Measurements from ENCODE around the gene GTF3C2.

GTF3C2 gene

DNA sequence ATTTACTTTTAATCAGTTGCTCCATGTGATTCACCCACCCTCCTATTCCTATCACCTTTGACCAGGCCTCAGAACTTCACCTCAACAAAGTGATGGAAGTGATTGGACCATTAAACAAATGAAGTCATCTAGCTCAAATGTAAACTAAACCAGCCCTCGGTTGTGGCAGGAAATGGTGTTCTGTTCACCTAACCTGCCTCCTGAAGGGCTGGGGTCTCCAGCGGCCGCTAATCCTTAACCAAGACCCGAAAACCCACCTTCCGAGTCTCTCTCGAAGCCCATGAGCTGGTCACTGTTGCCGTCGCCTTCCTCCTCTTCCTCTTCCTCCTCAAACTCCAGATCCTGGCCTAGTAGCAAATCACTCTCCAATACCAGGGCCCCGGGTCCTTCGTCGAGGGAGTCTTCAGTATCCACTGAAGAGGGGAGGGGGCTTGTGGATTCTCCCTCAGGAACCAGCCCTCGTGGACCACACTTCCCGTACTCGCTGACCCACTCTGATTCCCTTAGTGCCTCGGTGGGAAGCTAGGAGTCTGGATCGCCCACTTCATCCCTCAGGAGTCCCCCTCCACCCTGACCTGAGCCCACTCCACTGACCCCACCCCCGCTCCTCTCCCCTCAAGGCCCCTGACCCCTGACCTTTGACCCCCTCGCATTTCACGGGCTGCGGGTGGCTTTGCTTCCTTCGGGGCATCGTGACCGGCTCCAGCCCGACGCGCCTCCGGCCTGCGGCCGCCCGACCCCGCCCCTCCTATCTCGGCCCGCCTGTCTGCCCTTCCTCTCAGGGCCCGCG lies 23.5 kb upstream of the GTF3C2 start:
- H3K4me3 ChIP-seq (IDR thresholded peaks at IDR 0.05; ENCODE audit: insufficient read depth, low read depth, low read length) = no peak overlapping the region
- peaks cover 16% of the 10 kb centered on the region; the same call in 1 of the 2 replicates for H3K36me3 ChIP-seq (ENCODE audit: insufficient read depth)
- peak overlapping the region; percentile 31 for H3K4me2 ChIP-seq
- H3K27me3 ChIP-seq (ENCODE audit: insufficient read depth, low read depth) = no peaks in the 10 kb centered on the region
- no peaks in the 10 kb centered on the region for H3K79me2 ChIP-seq (ENCODE audit: insufficient read depth, low read depth)
- H4K20me1 ChIP-seq (ENCODE audit: insufficient read depth) = no peaks in the 10 kb centered on the region
- no peak overlapping the region for H2AFZ ChIP-seq (ENCODE audit: low read depth)
- no peaks in the 10 kb centered on the region for H3K4me1 ChIP-seq (ENCODE audit: low read depth, poor library complexity, severe bottlenecking)
- no peak overlapping the region; the same call in 1 of the 2 replicates for H3K9ac ChIP-seq
- TF ChIP-seq, protein P1, sequence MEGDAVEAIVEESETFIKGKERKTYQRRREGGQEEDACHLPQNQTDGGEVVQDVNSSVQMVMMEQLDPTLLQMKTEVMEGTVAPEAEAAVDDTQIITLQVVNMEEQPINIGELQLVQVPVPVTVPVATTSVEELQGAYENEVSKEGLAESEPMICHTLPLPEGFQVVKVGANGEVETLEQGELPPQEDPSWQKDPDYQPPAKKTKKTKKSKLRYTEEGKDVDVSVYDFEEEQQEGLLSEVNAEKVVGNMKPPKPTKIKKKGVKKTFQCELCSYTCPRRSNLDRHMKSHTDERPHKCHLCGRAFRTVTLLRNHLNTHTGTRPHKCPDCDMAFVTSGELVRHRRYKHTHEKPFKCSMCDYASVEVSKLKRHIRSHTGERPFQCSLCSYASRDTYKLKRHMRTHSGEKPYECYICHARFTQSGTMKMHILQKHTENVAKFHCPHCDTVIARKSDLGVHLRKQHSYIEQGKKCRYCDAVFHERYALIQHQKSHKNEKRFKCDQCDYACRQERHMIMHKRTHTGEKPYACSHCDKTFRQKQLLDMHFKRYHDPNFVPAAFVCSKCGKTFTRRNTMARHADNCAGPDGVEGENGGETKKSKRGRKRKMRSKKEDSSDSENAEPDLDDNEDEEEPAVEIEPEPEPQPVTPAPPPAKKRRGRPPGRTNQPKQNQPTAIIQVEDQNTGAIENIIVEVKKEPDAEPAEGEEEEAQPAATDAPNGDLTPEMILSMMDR (conservative IDR thresholded peaks at IDR 0.05; ENCODE audit: low read depth, low read length) = no peak
- no peak overlapping the region for H3K27ac ChIP-seq

DNA sequence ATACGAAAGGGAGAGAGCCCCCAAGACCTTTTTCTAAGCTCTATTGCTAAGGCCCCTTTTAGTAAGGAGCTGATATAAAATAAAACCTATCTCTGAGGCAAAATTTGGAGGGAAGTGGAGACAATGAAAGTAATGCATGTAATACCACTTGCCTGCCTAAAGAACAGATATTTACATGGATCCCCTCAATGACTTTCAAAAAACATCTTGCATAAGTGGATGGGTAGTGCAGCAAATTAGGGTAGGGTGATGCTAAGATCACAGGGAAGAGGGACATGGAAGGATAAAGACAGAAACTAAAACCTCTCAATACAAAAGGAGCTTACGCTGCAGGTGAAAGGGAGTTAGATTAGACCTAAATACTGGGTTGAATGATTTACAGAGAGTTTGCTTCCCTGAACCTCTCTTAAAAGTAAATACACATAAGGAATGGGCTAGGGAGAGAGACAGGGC lies 22.8 kb upstream of the GTF3C2 start:
- no peaks in the 10 kb centered on the region for H3K79me2 ChIP-seq (ENCODE audit: insufficient read depth, low read depth)
- no peaks in the 10 kb centered on the region for H3K27me3 ChIP-seq (ENCODE audit: insufficient read depth, low read depth)
- no peak overlapping the region; the same call in 1 of the 2 replicates for H3K27ac ChIP-seq
- H3K9ac ChIP-seq = no peak overlapping the region
- H3K4me1 ChIP-seq (ENCODE audit: low read depth, poor library complexity, severe bottlenecking) = no peaks in the 10 kb centered on the region
- no peak overlapping the region for H3K4me2 ChIP-seq
- TF ChIP-seq, protein P1 (conservative IDR thresholded peaks at IDR 0.05; ENCODE audit: low read depth, low read length) = no peak
- H4K20me1 ChIP-seq (ENCODE audit: insufficient read depth) = no peaks in the 10 kb centered on the region
- no peak overlapping the region for H2AFZ ChIP-seq (ENCODE audit: low read depth)
- H3K4me3 ChIP-seq (IDR thresholded peaks at IDR 0.05; ENCODE audit: insufficient read depth, low read depth, low read length) = no peak overlapping the region
- peaks cover 10% of the 10 kb centered on the region; the same call in 1 of the 2 replicates for H3K36me3 ChIP-seq (ENCODE audit: insufficient read depth)

DNA sequence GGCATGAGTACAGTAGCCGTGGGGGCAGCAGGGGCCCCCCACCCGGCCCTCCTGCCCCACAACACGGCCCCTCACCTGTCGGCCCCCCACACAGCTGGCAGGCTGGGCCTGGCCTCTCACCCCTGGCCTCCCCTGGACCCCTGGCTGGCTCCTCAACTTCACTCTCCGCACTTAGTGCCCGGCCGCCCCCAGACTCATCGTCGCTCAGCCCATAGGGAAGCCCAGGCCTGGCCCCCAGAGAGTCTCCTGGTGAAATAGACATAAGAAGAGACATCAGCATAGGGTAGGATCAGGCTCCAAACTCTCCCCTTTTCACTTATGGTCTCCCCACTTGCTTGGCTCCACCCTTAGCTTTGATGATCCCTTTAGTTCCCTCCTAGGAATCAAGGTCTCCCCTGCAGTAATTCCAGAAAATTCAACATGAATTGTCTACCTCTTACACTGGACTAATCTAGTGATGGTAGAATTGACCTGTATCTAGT lies 22.3 kb upstream of the GTF3C2 start:
- H3K79me2 ChIP-seq (ENCODE audit: insufficient read depth, low read depth) = no peaks in the 10 kb centered on the region
- H3K27ac ChIP-seq = no peak overlapping the region
- TF ChIP-seq, protein P1 (conservative IDR thresholded peaks at IDR 0.05; ENCODE audit: low read depth, low read length) = no peak
- no peaks in the 10 kb centered on the region for H3K4me1 ChIP-seq (ENCODE audit: low read depth, poor library complexity, severe bottlenecking)
- no peak overlapping the region for H3K9ac ChIP-seq
- no peaks in the 10 kb centered on the region for H4K20me1 ChIP-seq (ENCODE audit: insufficient read depth)
- H3K36me3 ChIP-seq (ENCODE audit: insufficient read depth) = peaks cover 9% of the 10 kb centered on the region; the same call in 1 of the 2 replicates
- H3K27me3 ChIP-seq (ENCODE audit: insufficient read depth, low read depth) = no peaks in the 10 kb centered on the region
- H3K4me3 ChIP-seq (IDR thresholded peaks at IDR 0.05; ENCODE audit: insufficient read depth, low read depth, low read length) = no peak overlapping the region
- no peak overlapping the region for H3K4me2 ChIP-seq
- no peak overlapping the region for H2AFZ ChIP-seq (ENCODE audit: low read depth)

DNA sequence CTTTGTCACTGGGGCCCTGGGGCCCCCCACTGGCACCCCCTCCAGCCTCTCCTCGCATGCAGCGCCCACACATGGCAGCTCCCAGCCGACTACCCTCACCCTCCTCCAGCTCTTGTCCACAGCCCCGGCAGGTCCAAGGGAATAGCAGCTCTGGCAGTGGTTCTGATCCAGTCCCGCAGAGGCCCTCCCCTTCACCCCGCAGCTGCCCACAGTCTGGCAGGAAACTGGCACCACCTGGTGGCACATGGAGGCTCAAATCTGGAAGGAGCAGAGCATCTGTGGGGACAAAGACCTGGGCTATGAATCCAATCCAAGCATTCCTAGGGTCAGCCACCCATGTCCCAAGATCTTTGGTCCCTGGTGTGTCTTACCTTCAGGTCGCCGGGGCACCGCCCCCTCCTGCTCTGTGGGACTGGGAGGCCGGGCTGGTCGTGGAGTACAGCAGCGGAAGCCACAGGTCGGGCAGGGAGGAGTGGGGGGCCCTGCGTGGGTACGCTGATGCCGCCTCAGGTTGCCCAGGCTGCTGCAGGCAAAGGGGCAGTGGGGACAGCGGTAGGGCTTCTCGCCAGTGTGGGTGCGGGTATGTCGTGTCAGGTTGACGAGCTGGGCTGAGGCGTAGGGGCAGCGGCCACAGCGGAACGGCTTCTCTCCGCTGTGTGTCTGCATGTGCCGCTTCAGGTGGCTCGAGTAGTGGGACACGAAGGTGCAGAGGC lies 21.7 kb upstream of the GTF3C2 start:
- H3K9ac ChIP-seq = no peak overlapping the region
- no peaks in the 10 kb centered on the region for H4K20me1 ChIP-seq (ENCODE audit: insufficient read depth)
- H3K27ac ChIP-seq = no peak overlapping the region
- no peak overlapping the region for H3K4me2 ChIP-seq
- H3K4me1 ChIP-seq (ENCODE audit: low read depth, poor library complexity, severe bottlenecking) = no peaks in the 10 kb centered on the region
- no peak overlapping the region for H2AFZ ChIP-seq (ENCODE audit: low read depth)
- H3K4me3 ChIP-seq (IDR thresholded peaks at IDR 0.05; ENCODE audit: insufficient read depth, low read depth, low read length) = no peak overlapping the region
- TF ChIP-seq, protein P1 (conservative IDR thresholded peaks at IDR 0.05; ENCODE audit: low read depth, low read length) = no peak
- H3K27me3 ChIP-seq (ENCODE audit: insufficient read depth, low read depth) = no peaks in the 10 kb centered on the region
- H3K79me2 ChIP-seq (ENCODE audit: insufficient read depth, low read depth) = no peaks in the 10 kb centered on the region
- H3K36me3 ChIP-seq (ENCODE audit: insufficient read depth) = peaks cover 9% of the 10 kb centered on the region; the same call in 1 of the 2 replicates
